Hematopoietic multipotent progenitor cell treated with erythropoietin and hydrocortisone succinate and interleukin-3 and kit ligand, for 15 days (in vitro differentiated cells): ENCODE measurements around the gene HSPB6.

Experiments used
- DNase-seq: peaks from one replicate; pipeline ENCODE4 v3.0.0-alpha.2; 2015; ENCODE audit warnings: low spot score

HSPB6 gene

DNA sequence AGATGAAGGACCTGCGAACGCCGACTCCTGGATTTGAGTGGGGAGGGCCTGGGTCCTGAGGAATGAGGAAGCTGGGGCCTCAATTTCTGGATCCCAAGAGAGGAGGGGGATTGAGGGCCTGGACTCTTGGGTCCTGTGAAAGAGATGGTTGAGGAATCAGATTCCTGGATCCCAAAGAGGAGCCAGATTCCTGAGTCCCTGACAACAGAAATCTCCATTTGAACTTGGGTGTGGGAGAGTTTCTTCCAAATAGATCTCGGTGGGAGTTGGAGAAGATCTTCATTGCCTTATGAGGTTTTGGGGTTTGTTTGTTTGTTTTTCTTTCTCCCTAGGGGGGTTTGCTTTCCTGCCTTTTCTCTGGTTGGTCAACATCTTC is 10.8 kb downstream of the HSPB6 start:
- no peak for DNase-seq

DNA sequence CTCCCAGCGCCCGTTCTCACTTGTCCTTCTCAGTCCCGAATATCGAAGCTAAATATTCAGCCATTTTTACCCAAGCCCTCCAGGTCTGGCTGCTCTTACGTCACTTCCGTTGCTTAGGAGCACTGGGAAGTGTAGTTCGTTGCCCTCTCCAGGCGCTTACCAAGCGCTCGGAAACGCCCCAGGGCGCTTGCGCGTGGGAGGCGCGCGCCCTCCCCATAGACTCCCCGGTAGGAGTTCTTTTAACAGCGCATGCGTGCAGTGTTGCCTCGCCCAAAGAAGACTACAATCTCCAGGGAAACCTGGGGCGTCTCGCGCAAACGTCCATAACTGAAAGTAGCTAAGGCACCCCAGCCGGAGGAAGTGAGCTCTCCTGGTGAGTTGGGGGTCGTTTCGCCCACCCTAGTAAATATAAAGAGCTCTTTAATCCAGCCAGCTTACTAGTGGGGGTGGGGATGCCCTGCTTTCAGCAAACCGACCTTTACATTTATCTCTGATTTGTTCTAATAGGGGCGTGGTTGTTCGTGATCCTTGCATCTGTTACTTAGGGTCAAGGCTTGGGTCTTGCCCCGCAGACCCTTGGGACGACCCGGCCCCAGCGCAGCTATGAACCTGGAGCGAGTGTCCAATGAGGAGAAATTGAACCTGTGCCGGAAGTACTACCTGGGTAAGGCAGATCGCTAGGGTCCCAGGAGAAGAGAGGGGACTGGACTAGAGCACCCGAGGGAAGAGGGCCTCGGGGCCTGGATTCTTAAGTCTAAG is 11.3 kb downstream of the HSPB6 start, which contains the start of the genes PSENEN and U2AF1L4:
Gene PSENEN (plus strand): TSS at position 324 of the 759 bp plus-strand sequence. CDS start 280 bp downstream, at position 604.
Gene U2AF1L4 (minus strand): TSS at position 91 of the 759 bp plus-strand sequence. CDS start 27 bp downstream, at position 64.
- DNase-seq: peak; percentile 100

DNA sequence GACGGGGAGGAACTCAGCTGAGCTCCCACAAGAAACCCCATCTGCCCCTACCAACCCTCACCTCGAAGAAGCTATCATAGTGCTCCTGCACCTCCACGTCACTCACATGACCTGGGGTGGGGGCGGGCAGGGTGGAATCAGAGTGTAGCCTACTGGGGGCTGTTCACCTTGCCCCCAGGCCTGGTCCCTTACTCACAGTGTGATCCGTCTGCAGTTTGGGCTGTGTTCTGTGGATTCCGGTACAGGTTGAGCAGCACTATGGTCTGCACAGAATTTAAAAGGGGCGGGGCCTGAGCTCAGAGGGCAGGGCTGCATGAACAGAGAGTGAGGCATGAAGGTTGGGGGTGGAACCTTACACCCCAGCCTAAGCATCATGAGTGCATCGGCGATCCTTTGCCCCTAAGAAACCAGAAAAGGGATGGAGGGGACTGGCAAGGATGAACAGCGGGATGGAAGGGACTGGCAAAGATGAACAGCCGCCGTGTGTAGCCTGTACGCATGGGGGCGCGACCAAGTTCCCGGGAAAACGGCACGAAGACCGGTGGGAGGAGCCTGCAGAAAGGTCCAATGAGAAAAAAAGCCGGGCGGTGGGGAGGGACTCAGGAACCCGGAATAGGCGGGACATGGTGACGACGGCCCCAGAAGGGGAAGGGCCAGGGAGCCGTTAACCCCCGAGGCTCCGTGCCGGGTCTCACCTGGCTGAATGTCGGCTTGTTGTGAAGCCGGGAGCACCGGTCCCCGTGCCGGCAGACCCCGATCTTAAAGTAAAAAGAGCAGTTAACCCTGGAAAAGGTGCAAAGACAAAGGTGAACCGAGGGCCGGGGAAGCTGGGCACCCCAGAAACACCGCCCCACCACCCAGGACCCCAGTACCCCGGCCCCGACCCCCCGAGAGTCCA is 12.2 kb downstream of the HSPB6 start:
- peak; percentile 97 for DNase-seq

DNA sequence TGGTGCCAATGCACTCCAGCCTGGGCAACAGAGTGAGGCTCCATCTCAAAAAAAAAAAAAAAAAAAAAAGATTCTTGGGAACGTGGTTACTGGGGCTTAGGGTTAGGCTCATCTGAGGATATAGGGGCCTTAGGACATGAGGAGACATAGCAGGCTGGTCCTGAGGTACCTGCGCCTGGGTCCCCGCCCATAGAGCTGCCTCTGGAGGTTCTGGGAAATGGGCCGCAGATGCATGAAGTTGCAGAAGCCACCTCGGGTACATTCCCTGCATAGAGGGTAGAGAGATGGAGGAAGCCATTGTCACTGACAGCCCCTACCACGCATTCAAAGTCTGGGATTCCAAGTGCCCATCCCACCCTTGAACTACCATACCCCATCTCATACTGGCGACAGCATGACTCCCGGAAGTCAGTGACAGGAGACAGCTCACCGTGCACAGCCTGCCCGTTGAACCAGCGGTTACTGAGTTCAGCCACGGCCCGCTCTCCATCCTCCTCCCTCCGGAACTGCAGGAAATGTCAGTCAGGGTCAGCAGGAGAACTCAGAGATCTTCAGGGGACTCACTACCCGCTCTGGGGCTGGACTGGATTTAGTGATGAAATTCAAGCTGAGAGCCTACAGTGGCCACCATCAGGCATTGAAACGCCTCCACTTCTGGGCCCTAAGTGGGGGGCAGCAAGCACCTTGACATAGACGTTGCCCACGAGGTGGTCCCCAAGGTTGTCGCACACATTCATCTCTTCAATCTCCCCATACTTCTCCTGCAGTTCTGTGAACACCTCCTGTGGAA is 13.0 kb downstream of the HSPB6 start:
- DNase-seq: no peak

DNA sequence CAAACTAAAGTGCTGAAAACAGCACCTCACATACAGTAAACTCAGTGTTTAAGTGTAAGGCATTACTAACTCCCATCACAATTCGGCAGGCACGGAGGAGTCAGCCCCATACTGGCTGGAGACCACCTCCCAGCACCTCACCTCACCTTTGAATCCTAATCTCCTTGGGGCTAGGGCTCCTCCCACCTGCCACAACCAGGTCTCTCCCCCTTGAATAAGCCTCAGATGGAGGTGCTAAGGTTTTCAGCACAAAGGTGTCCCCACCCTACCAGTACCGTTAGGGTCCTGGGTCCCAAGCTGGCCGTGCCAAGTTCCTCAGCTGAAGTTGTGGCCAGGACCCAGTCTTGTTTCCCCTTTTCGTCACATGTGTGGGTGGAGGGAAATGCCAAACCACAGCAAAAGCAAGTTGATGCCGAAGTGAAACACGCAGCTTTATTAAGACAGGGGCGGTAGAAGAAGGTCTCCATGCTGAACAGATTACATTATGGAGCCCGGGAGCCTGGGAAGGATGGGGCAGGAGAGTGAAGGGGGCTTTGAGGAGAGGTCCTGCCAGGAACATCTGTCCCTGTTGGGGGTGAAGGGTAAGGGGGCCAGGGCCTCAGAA is 14.6 kb downstream of the HSPB6 start, which contains the start of gene IGFLR1:
Gene IGFLR1 (minus strand): TSS at position 332 of the 604 bp plus-strand sequence. CDS start 1,272 bp downstream, outside the sequence.
- no peak for DNase-seq

DNA sequence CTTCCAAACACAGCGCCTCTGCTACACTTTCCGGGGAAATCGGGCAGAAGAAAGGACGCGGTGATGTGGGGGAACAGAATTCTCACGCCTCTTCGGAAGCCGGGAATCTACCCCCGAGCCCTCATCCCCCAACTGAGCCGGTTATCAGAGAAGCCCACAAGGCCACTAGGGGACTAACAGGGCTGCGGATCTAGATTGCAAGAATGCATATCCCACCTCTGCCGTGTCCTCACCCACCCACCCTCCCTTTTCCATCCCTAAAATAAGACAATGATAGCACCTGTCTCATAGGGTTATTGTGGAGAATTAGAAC is 15.7 kb downstream of the HSPB6 start:
- DNase-seq: no peak

DNA sequence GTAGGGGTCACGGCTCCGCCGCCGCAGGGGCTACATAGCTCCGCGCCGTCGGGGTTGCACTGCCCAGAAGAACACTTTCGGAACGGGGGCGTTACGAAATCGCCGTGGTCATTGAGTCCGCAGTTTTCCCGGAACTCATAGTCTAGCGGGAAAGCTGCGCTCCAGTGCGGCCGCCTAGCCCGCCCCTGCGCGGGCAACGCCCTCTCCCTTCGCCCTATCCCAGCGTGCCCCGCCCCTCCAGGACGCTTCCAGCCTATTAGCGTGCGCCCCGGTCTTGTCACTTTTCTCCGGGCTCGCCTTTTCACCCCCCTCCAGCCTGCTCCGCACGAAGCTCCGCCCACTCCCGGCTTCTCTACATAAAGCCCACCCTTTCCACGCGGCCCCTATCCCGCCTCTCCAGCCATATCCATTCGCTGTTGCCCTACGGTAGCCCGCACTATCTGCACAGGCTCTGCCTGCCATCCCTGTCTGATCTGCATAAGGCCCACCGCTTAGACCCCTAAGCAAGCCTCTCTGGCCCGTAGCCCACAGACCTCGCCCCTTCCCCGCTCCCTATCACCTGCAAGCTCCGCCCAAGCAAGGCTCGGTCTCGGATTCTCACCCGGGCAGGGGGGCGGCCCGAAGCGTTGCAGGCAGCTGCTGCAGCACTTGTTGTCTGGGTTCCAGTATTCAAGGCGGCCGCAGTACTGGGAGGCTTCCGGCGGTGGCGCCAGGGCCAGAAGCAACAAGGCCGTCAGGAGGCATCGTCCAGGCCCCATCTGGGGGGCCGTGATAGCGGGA is 16.2 kb downstream of the HSPB6 start:
- peak; percentile 97 for DNase-seq

DNA sequence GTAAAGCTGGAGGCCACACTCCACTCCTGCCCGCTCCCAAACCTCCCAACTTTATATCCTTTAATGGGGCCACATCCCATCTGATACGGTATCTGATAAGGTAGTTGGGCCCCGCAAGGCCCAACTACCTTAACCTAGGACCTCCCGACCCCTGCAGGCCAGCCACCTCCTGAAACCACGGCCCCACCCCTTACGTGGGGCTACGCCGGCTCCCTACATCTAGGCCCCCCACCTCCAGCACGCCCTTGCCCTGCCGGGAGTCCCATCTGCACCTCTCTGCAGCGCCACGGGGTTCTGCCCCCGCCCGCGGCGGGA is 16.8 kb downstream of the HSPB6 start:
- no peak for DNase-seq

DNA sequence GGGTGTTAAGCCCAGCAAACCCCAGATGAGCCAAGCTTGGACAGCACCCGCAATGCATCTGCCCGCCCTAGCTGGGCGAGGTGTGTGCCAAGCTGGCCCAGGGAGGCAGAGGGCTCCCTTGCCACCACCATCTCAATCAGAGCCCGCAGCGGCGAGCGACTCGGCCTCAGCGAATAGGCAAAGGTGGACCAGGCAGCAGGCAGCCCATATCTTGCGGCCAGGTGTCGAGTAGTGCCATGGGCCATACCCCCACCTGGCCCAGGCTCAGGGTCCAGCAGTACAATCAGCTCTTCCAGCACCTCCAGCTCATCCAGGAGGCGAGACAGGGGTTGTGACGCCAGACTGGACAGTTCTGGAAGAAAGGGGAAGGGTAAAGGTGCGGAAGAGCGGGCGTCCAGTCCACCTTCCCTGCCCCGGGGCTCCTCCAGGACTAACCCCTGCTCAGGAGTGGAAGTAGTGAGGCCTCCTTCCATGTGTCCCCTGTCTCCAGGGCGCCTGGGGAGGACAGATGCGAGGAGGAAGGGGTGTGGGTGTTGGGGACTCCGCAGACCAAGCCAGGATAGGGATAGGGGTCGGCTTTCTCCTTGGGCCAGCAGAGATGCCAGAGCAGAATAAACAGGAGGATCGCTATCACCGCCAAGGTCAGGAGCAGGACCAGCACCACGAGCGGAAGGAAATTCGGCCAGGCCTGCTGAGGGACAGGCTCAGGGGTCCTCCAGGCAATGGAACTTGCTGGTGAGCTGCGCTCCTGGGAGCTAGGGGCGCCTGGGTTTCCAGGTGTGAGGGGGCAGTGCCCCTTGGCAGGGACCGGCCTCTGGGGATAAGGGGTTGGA is 17.3 kb downstream of the HSPB6 start:
- no peak for DNase-seq

DNA sequence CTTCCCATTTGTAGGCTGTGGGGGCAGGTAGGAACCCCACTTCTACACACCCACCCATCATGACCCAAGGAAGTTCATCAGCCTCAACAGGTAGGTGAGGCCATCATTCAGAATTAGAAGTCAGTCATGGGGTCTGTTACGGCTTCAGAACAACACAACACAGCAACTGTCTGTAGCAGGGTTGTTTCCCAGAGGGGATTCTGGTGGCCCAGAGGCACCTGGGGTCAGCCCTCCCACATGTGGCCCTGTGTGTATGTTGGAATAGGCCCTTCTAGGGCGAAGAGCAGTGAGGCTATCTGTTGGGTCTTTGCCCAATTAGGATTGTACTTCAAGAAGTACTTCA is 18.0 kb downstream of the HSPB6 start:
- DNase-seq: no peak

DNA sequence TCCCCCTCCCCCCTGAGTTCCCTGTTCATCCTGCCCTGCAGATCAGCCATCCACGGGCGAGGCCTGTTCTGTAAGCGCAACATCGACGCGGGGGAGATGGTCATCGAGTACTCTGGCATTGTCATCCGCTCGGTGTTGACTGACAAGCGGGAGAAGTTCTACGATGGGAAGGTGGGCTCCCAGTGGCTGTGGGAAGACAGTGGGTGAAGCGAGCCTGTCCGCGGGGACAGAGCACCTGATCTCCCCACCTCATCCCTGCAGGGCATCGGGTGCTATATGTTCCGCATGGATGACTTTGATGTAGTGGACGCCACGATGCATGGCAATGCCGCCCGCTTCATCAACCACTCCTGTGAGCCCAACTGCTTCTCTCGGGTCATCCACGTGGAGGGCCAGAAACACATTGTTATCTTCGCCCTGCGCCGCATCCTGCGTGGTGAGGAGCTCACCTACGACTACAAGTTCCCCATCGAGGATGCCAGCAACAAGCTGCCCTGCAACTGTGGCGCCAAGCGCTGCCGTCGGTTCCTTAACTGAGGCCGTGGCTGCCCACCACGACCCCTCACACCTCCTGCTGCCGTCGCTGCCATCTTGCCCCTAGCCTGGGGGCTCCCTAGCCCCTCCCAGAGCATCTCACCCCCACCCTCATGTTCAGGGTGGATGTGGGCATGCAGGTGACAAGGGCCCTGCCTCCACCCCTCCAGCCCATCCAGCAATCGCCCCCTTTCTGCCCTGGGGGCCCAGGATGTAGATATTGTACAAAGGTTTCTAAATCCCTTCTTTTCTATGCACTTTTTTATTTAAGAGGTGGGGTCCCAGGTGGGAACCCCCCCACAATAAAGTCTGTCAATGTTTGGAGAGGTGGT is 18.6 kb downstream of the HSPB6 start:
- no peak for DNase-seq

DNA sequence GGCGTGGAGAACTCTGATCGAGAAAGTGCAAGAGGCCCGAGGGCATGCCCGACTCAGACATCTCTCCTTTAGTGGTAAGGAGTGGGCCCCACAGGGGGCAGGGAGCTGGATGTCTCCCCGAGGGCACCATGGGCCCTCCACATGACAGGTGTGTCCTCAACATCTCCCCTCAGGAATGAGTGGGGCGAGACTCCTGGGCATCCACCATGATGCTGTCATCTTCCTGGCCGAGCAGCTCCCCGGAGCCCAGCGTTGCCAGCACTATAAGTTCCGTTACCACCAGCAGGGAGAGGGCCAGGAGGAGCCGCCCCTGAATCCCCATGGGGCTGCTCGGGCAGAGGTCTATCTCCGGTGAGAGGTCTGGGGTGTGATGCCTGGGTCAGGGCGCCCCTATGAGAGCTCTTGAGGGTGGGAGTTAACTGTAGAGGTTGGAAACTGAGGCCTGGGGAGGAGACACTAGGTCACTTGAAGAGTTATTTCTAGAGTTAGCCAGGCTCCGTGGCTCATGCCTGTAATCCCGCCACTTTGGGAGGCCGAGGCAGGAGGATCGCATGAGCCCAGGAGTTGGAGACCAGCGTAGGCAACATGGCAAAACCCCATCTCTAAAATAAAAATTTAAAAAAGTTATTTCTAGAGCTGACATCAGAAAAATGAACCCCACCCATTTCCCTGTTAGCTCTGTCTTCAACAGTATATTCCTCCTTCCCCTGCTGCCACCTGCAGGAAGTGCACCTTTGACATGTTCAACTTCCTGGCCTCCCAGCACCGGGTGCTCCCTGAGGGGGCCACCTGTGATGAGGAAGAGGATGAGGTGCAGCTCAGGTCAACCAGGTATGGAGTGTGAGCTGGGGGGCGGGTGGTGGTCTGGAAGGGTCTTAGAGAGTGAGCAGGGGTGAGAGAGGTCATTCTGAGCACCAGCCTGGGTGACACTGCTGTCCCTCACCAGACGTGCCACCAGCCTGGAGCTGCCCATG is 19.6 kb downstream of the HSPB6 start:
- peak; percentile 17 for DNase-seq

DNA sequence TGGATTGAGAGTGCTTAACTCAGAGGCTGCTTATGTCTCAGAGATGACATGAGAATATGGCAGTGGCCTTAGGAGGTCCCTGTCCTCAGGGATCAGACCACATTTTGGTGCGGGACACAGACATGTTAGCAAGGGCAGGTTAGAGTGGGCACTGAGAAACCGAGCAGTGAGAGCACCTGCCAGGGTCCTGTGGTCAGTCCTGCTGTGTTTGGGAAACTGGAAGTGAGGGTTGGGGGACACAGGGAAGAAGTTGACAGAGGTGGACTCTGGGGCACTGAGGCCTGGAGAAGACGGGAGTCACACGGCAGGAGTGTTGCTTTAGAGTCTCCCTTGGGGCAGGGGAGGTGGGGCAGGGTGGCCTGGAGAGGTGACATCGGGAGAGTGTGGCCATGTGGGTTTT is 21.9 kb downstream of the HSPB6 start:
- no peak for DNase-seq

DNA sequence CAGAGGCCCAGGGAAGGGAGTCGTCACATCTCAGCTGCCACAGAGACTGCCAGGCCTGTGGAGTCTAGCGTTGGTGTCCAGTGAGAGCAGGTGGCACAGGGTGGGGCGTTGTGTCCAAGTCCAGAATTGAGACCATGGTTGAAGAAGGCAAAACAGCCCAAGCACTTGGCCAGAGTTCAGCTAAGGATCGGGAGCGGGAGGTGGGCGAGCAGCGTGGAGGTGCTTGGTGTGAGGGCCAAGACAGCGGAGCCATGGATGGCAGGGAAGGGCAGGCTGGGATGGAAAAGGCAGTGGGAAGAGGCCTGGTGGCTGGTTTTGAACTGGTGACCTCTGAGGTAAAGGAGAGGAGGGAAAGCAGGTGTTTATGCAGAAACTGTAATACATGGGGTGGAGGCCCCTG is 22.6 kb downstream of the HSPB6 start:
- DNase-seq: no peak

DNA sequence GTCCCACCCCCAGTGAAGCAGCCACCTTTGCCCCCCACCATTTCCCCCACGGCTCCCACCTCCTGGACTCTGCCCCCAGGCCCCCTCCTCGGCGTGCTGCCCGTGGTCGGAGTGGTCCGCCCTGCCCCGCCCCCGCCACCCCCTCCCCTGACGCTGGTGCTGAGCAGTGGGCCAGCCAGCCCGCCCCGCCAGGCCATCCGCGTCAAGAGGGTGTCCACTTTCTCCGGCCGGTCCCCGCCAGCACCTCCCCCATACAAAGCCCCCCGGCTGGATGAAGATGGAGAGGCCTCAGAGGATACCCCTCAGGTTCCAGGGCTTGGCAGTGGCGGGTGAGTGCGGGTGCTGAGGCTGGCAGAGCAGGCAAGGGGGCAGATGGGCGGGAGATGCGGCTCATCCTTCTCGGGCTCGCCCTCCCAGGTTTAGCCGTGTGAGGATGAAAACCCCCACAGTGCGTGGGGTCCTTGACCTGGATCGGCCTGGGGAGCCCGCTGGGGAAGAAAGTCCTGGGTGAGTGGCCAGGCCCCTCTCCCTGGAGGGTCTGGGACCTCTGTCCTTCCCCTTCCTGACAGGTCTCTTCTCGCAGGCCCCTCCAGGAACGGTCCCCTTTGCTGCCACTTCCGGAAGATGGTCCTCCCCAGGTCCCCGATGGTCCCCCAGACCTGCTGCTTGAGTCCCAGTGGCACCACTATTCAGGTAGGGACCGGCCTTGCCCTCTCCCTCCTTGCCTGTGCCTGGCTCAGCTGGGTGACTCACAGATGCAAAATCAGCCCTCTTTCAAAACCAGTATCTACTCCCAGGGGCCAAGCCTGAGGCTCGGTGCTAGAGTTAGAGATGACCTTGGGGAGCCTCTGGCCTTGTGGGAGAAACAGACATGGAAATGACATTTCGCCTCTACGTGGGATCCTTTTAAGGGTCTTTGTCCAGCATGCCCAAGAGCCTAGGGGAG is 23.4 kb downstream of the HSPB6 start:
- DNase-seq: no peak

DNA sequence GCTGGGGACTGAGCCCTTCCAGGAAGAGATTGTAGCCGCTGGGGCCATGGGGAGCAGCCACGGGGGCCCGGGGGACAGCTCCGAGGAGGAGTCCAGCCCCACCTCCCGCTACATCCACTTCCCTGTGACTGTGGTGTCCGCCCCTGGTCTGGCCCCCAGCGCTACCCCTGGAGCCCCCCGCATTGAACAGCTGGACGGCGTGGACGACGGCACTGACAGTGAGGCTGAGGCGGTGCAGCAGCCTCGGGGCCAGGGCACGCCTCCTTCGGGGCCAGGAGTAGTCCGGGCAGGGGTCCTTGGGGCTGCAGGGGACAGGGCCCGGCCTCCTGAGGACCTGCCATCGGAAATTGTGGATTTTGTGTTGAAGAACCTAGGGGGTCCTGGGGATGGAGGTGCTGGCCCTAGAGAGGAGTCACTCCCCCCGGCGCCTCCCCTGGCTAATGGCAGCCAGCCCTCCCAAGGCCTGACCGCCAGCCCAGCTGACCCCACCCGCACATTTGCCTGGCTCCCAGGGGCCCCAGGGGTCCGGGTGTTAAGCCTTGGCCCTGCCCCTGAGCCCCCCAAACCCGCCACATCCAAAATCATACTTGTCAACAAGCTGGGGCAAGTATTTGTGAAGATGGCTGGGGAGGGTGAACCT is 24.2 kb downstream of the HSPB6 start:
- no peak for DNase-seq
